RKO (cell line): ENCODE data around the gene CERS1.
"Not testable (repeated sequence)": the region's sequence is repeated elsewhere in the genome, so short reads cannot be mapped to it uniquely, and the experiment has no call there.

Experiments
- DNase-seq: peaks from one replicate; pipeline ENCODE4 v3.0.0-alpha.2; 2016; ENCODE audit warnings: low spot score

CERS1 gene

DNA sequence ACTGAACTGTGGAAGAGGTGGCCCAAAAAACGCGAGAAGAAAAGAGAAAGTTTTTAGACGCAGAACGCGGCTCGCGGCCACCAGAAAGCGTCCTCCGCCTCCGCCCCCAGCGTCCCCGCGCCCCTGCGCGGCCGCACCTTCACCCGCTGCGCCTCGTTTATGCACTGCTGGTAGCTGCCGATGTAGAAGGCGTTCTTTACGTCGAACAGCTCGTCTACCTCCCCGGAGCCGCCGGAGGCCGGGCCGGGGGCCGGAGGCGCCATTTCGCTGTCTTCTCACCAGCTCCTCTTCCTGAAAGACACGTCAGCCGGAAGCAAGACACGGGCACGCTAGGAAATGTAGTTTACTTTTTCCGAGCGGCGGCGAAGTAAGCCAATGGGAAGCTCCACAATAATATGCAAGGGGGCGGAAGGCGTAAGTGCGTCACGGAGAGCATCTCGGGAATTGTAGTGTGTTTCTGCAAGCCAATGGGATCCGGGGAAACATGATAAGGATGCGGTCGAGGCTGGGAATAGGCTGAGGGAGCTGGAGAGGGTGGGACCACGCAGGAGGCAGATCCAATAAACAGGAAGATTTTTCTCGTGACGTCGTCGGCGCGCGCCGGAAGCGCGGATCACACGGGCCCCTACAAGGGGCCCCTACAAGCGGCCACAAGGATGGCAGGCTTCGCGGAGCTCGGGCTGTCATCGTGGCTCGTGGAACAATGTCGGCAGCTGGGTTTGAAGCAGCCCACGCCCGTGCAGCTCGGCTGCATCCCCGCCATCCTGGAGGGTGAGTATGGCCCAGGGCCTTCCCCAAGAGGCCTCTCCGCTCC lies 23.3 kb upstream of the CERS1 start, which contains the start of the genes COPE and DDX49:
TSS of gene COPE (minus strand) at position 302 of the 814 bp plus-strand sequence. CDS start at position 263, 39 bp downstream.
TSS of gene DDX49 (plus strand) at position 630 of the 814 bp plus-strand sequence. CDS start at position 657, 27 bp downstream.
- DNase-seq = peak; percentile 100

- DNase-seq = not testable (repeated sequence)
Observed at GRCh38 chr19:18917593-18917992, 21.6 kb upstream of the CERS1 start.

DNA sequence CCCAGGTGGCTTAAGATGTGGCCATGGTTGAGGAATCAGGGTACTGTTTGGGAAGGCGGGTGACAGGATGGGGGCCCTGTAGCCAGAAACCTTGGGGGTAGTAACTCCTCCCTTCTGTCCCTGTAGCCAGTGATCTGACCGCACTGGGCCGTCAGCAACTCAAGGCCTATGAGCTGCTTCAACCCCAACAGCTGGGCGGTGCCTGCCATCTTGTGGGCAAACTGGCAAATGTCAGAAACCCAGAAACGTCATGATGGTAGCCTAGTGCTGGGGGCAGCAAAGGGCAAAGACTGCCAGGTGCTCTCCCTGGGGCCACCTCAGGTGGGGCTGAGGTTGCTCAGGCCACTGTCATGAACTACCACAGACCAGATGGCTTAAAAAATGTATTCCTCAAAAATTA lies 19.7 kb upstream of the CERS1 start:
- peak; percentile 71 for DNase-seq

- DNase-seq = no peak
Observed at GRCh38 chr19:18913466-18913865, 17.5 kb upstream of the CERS1 start.

DNA sequence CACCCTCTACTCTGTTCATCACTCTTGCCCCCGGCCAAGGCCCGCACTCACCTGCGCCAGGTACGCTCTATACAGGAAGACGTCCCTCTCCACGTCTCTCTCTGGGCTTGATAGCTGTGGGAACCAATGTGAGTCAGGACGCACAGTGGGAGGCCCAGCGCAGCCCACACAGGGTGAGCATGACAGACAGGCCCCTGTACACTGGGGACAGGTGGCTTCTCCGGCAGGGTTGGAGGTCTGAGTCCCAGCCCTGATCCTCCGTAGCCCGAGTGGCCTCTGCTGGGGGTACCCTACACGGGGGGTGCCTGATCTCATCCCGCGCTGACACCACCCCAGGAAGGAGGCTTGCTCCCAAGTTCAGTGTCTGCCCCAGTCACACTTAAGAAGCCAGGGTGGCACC lies 17.0 kb upstream of the CERS1 start:
- no peak for DNase-seq

DNA sequence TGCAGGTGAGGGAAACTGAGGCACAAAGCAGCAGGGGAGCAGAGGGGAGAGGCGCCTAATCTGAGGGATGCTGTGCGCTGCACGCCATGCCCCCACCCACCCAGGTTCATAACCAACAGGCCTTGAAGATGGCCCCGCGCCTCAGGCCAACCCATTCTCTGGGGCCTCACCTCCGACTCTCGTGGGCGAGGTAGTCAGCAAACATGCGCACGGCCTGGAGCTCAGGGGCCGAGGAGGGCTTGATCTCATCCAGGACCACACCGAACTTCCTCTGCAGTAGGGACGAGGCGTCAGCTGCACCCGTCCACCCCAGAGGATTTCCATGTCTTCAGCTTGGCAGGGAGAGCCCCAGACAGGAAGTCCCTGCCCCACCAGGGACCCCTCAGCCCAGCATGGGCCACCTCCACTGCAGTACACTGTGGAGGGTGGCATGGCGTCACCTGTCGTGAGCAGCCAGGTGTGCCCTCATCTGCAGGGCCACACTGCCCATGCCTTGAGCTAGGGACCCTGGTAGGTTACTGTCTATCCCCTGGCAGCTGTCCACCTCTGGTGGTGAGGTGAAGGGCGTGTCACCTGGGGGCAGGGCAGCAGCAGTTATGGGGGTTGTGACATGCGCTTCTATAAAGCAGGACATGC lies 15.0 kb upstream of the CERS1 start:
- DNase-seq = no peak

DNA sequence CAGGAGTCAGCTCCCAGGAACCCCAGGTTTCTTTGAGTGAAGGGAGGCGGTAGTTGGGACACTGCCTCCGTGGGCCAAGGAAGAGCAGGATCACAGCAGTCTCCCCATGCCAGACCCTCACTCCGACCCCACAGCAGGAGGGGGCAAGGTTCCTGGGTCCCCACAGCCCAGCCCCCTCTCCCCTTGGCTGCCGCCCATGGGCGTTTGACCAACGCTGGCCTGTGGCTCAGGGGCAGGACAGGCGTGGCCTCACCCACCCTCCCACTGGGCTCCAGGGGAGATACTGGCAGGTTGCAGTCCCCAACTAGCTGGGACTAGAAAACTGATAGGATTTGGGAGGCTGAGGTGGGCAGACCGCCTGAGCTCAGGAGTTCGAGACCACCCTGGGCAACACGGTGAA lies 14.1 kb upstream of the CERS1 start:
- DNase-seq = no peak

DNA sequence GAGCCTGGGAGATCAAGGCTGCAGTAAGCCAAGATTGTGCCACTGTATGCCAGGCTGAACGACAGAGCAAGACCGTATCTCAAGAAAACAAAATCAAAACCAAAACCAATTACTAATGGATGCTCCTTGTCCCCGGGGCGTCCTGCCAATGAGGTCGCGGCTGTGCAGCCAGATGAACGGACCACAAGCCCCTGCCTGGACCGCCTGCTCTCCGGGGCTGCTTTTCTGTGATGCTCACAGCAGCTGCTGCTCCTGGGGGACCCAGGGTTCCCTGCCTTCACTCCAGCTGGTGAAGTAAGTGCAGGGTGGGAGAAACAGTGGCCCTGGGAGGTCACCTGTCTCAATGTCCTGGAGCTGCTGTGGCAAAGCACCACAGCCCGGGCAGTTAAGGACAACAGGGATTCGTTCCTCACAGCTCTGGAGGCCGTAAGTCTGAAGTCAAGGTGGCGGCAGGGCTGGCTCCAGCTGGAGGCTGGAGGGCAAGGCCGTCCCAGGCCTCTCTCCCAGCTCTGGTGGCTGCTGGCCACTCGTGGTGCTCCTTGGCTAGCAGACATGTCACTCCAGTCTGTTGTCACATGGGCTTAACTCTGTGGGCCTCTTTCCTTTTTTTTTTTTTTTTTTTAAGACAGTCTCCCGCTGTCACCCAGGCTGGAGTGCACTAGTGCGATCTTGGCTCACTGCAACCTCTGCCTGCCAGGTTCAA lies 13.1 kb upstream of the CERS1 start:
- no peak for DNase-seq

GRCh38 chr19:18906605-18907519 lies 10.9 kb upstream of the CERS1 start:
- DNase-seq = no peak

DNA sequence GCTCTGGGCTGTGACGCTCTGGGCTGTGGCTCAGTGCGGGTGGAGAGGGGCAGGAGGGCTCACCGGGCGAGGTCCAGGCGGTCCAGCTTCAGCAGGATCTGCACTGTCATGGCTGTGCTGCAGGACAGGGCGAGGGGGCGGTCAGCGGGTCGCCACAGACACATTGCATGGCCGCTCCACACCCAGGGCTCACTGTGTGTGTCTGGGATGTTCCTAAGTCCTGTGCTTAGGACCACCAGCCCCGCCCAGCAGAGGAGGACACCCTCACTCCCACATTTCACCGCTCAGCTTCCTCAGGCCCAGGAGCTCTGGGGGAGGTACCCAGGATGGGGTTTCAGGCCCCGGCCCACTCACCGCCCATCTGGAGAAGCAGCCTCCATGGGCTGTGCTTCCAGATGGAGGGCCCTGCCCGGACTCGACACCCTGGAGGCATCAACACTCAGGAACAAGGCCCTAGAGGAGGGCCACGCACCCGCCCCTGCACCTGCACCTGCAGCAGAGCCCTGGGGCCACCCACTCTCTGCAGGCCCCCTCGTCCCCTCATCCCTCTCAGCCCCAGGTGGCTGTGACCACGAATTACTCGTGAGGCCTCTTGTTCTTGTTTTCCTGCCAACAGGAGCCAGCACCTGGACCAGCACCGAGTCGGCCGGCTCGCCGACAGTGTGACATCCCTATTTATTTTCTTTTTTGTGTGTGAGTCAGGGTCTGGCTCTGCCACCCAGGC lies 9.7 kb upstream of the CERS1 start:
- no peak for DNase-seq

DNA sequence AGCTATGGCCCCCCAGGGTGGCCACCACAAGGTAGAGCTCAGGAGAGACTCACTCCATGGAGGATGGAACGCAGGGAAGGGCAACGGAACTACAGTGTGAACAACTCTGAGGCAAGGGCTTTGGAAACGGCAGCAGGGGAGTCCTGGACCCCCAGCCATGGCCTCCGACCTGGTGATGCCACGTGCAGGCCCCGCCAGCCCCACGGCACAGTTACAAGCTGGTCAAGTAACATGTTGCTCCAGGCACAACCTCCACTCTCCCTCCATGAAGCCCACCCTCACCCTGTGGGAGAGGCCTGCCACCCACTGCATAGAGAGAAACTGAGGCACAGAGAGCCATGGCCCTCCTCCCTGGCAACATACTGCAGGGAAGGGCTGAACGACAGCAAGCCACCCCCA lies 9.1 kb upstream of the CERS1 start:
- no peak for DNase-seq

DNA sequence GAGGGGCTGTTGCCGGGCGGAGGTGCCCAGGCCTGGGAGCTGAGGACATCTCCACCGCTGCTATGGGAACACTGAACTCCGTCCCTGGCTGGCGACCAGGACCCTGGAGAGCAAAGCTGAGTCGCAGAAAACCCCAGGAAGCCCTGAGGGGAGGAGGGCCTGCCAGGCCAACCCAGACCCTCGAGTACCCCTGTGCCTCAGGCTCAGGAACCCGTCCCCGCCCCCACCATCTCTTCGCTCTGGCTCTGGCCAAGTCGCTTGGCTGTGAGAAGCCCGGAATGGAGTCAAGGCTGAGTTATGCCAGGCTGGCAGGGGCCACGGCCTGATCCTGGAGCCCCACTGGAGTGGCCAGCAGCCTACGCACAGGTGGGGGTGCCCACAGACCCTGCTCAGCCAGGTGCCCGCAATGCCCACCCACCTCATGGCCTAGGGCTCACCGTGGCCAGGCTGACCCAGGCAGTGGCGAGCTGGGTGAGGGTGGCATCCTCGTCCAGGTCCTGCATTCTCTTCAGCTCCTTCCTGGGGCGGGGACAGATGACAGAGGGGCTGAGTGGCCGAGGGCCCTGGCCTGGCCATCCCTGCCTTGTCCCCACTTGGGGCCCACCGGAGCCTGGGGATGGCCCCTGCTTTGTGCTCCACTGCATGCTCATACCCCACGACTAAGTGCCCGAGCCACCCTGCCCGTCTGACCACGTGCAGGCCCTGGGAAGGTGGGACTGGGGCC lies 8.5 kb upstream of the CERS1 start:
- no peak for DNase-seq

- no peak for DNase-seq
Observed at GRCh38 chr19:18903156-18904037, 7.4 kb upstream of the CERS1 start.

DNA sequence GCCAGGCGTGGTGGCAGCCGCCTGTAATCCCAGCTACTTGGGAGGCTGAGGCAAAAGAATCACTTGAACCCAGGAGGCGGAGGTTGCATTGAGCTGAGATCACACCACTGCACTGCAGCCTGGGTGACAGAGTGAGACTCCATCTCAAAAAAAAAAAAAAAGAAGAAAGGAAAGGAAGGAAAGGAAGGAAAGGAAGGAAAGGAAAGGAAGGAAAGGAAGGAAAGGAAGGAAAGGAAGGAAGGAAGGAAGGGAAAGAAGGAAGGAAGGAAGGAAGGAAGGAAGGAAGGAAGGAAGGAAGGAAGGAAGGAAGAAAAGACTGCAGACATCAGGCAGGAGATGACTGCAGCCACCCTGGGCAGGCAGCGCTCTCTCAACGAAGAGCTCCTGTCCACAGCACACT lies 6.6 kb upstream of the CERS1 start:
- not testable (repeated sequence) for DNase-seq

GRCh38 chr19:18901491-18901890 lies 5.5 kb upstream of the CERS1 start:
- DNase-seq = no peak

DNA sequence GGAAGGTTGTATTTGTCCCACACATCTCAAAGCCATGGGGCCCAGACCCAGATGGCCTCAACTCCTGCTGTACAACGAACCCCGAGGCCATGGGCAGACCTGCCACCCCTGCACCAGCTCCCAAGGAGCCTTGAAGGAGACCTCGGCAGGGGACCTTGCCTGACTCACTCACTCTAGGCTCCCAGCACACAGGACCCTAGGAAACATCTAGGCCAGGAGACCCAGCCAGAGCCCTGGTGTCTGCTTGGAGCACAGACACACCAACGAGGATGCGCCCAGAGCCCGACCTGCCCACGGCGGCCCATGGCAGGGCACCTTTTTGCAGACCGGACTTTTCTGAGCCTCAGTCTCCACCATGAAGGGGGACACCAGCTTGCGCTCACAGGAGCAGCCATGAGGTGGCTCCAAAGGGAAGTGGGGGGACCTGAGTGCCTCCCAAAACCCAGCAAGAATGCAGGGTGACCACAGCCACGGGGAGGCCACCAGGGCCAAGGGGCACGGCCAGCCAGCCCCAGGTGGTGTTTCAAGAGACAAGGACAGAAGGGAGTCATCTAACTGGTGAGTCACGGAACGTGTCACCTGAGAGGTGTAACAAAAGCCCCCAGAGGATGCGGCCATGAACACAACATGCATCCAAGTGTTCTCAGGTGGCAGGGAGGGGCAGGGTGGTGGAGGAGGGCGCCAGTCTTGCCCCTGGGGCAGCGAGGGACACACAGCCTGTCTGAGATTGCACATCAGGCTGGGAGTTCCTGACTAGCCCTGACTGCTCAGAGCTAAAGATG lies 4.9 kb upstream of the CERS1 start:
- no peak for DNase-seq

DNA sequence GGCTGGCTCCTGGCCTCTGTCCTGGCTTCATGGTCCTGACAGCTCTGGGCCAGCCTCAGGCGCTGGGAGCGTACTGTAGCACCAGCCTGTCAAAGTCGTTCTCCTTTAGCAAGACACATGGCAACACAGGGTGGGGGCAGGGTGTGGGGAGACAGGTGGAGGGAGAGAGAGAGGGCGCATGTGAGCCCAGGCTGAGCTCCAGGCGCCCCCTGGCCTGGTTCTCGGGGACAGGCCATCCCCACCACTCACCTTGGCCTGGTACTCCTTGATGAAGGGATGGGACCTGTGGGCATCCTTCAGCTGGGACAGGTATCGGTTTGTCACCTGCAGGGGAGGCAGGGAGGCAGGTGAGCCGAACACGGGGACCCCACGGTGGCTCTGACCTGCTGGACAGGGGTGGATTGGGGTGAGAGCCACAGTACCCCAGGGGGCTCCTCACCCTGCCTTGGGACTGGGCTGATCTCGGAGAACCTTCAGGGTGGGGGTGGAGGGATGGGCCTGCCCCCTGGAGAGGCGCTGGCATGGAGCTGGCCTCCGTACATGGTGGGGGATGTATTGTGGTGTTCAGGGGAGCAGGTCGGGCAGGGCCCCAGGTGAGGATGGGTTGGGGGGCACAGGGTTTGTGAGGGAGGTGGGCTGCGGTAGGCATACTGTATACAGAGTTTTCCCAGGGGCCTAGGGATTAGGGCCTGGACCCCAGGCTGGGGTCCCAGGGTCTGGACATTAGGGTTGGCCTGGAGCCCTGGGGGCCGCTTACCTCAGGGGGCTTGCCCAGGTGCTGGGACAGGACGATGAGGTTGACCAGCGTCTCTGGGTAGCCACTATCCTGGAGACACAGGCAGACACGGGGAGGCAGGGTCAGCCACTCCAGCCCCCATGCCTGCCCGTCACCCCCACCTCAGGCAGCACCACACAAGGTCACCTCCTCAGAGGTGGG lies 3.9 kb upstream of the CERS1 start:
- DNase-seq = no peak
